H9 (cell line): ENCODE results near the gene ZCCHC7. TPM values are rescaled to one million over a fixed set of nuclear protein-coding genes. Genes with fewer than 3 reads are reported as not detected.

ENCODE experiments used
- DNase-seq: peaks from one replicate; pipeline ENCODE4 v3.0.0-alpha.2; 2017
- H2AFZ ChIP-seq: one replicate; pipeline ENCODE4 v1.6.1; 2013; ENCODE audit warnings: mild to moderate bottlenecking, low read length, control low read depth, moderate library complexity
- H2AK5ac ChIP-seq: 2 replicates; pipeline ENCODE4 v1.6.1; 2013; ENCODE audit warnings: low read length, control low read depth, mixed read lengths; ENCODE audit not compliant: insufficient read length
- H2BK120ac ChIP-seq: one replicate; pipeline ENCODE4 v1.6.1; 2013; ENCODE audit warnings: low read depth, mild to moderate bottlenecking, low read length, control low read depth, inconsistent platforms; ENCODE audit not compliant: poor library complexity, severe bottlenecking
- H2BK12ac ChIP-seq: 2 replicates; pipeline ENCODE4 v1.6.1; 2013; ENCODE audit warnings: low read length, control low read depth, mixed read lengths, low read depth; ENCODE audit not compliant: insufficient read length
- H2BK15ac ChIP-seq: 2 replicates; pipeline ENCODE4 v1.6.1; 2013; ENCODE audit warnings: low read depth, low read length, control low read depth
- H2BK20ac ChIP-seq: one replicate; pipeline ENCODE4 v1.6.1; 2013; ENCODE audit warnings: low read depth, mild to moderate bottlenecking, low read length, control low read depth, inconsistent platforms; ENCODE audit not compliant: poor library complexity, severe bottlenecking
- H2BK5ac ChIP-seq: 2 replicates; pipeline ENCODE4 v1.6.1; 2013; ENCODE audit warnings: low read length, control low read depth, mixed read lengths; ENCODE audit not compliant: insufficient read length
- H3K14ac ChIP-seq: 2 replicates; pipeline ENCODE4 v1.6.1; 2013; ENCODE audit warnings: low read length, control low read depth; ENCODE audit not compliant: insufficient read depth
- H3K18ac ChIP-seq: 2 replicates; pipeline ENCODE4 v1.6.1; 2013; ENCODE audit warnings: low read depth, mild to moderate bottlenecking, mixed read lengths, low read length, control low read depth; ENCODE audit not compliant: insufficient read length
- H3K23ac ChIP-seq: 2 replicates; pipeline ENCODE4 v1.6.1; 2013; ENCODE audit warnings: low read length, control low read depth, mixed read lengths, low read depth; ENCODE audit not compliant: insufficient read length
- H3K23me2 ChIP-seq: 2 replicates; pipeline ENCODE4 v1.6.1; 2013; ENCODE audit warnings: low read depth, mild to moderate bottlenecking, mixed read lengths, low read length, control low read depth; ENCODE audit not compliant: insufficient read length, poor library complexity, severe bottlenecking
- H3K27ac ChIP-seq: 2 replicates; pipeline ENCODE4 v1.5.1; 2013; ENCODE audit warnings: low read length, control low read depth, mixed read lengths, low read depth; ENCODE audit not compliant: insufficient read length
- H3K27me3 ChIP-seq: 2 replicates; pipeline ENCODE4 v1.6.1; 2013; ENCODE audit warnings: low read length, control low read depth, inconsistent platforms; ENCODE audit not compliant: insufficient read depth
- H3K4ac ChIP-seq: 2 replicates; pipeline ENCODE4 v1.6.1; 2013; ENCODE audit warnings: low read depth, mild to moderate bottlenecking, control low read depth, inconsistent platforms, low read length, moderate library complexity
- H3K4me1 ChIP-seq: 2 replicates; pipeline ENCODE4 v1.6.1; 2013; ENCODE audit warnings: low read length, control low read depth, inconsistent platforms; ENCODE audit not compliant: insufficient read depth
- H3K4me2 ChIP-seq: 2 replicates; pipeline ENCODE4 v1.6.1; 2013; ENCODE audit warnings: low read length, control low read depth, mixed read lengths; ENCODE audit not compliant: insufficient read length, insufficient read depth
- H3K56ac ChIP-seq: 2 replicates; pipeline ENCODE4 v1.6.1; 2013; ENCODE audit warnings: low read depth, mild to moderate bottlenecking, mixed read lengths, low read length, control low read depth; ENCODE audit not compliant: insufficient read length
- H3K79me1 ChIP-seq: 2 replicates; pipeline ENCODE4 v1.6.1; 2013; ENCODE audit warnings: low read depth, mild to moderate bottlenecking, moderate library complexity, low read length, control low read depth, inconsistent platforms; ENCODE audit not compliant: insufficient read depth, poor library complexity, severe bottlenecking
- H3K79me2 ChIP-seq: 2 replicates; pipeline ENCODE4 v1.6.1; 2013; ENCODE audit warnings: low read length, control low read depth, inconsistent platforms; ENCODE audit not compliant: insufficient read depth
- H3K9ac ChIP-seq: 2 replicates; pipeline ENCODE4 v1.6.1; 2013; ENCODE audit warnings: low read length, control low read depth, mixed read lengths; ENCODE audit not compliant: insufficient read length; ENCODE audit errors: extremely low read depth
- H3K9me3 ChIP-seq: one replicate; pipeline ENCODE4 v1.6.1; 2013; ENCODE audit warnings: low read depth, low read length, inconsistent platforms; ENCODE audit not compliant: control insufficient read depth
- H3T11ph ChIP-seq: one replicate; pipeline ENCODE4 v1.6.1; 2013; ENCODE audit warnings: mild to moderate bottlenecking, low read length, control low read depth, inconsistent platforms
- H4K20me1 ChIP-seq: one replicate; pipeline ENCODE4 v1.6.1; 2013; ENCODE audit not compliant: control insufficient read depth, insufficient read length, insufficient read depth
- H4K5ac ChIP-seq: 2 replicates; pipeline ENCODE4 v1.6.1; 2013; ENCODE audit warnings: low read depth, mild to moderate bottlenecking, mixed read lengths, low read length, control low read depth; ENCODE audit not compliant: insufficient read length
- H4K8ac ChIP-seq: replicated peaks from 2 replicates; pipeline ENCODE4 v1.6.1; 2013; ENCODE audit warnings: low read length, control low read depth, mixed read lengths, low read depth; ENCODE audit not compliant: insufficient read length
- H4K91ac ChIP-seq: 2 replicates; pipeline ENCODE4 v1.6.1; 2013; ENCODE audit warnings: low read depth, mild to moderate bottlenecking, moderate library complexity, mixed read lengths, low read length, control low read depth; ENCODE audit not compliant: insufficient read length
- H3K27ac Mint-ChIP-seq, 3 experiments: 2 replicates in 2 of 3; 3 replicates in 1 of 3; pipeline ENCODE4 v1.8.0; 2020 to 2021; ENCODE audit warnings: mixed read lengths in 3 of 3, mild to moderate bottlenecking in 1 of 3, moderate library complexity in 1 of 3
- H3K27me3 Mint-ChIP-seq: 2 replicates; pipeline ENCODE4 v1.8.0; 2021; ENCODE audit warnings: low read depth, mild to moderate bottlenecking, moderate library complexity, mixed read lengths
- H3K36me3 Mint-ChIP-seq, 3 experiments: 2 replicates in 2 of 3; 3 replicates in 1 of 3; pipeline ENCODE4 v1.8.0; 2020 to 2021; ENCODE audit warnings: low read depth in 3 of 3, mixed read lengths in 3 of 3; ENCODE audit not compliant: insufficient read depth in 1 of 3
- H3K4me1 Mint-ChIP-seq, 2 experiments: 2 replicates each; pipeline ENCODE4 v1.8.0; 2020; ENCODE audit warnings: mixed read lengths in 2 of 2
- H3K4me3 Mint-ChIP-seq, 2 experiments: 2 replicates in 1 of 2; 3 replicates in 1 of 2; pipeline ENCODE4 v1.8.0; 2020 to 2021; ENCODE audit warnings: mild to moderate bottlenecking in 2 of 2, mixed read lengths in 2 of 2, moderate library complexity in 1 of 2
- H3K9me3 Mint-ChIP-seq, 2 experiments: 2 replicates in 1 of 2; 3 replicates in 1 of 2; pipeline ENCODE4 v1.8.0; 2020; ENCODE audit warnings: mild to moderate bottlenecking in 2 of 2, mixed read lengths in 2 of 2, moderate library complexity in 1 of 2
- CTCF ChIP-seq: fragments of 200-600 bp; sonication (generic); conservative IDR thresholded peaks from 3 replicates; pipeline ENCODE4 v1.8.0; 2021; ENCODE audit warnings: antibody characterized with exemption, mild to moderate bottlenecking
- WGBS: extraction: QIAGEN DNeasy Blood & Tissue Kit; methylation state at CpG from one replicate; pipeline ENCODE4 v1.1.7; 2013; ENCODE audit warnings: missing lambda C conversion rate, low lambda C conversion rate, mixed read lengths; ENCODE audit not compliant: insufficient read length; ENCODE audit errors: extremely low coverage; 5-methylcytosine and 5-hydroxymethylcytosine counted together
- total RNA-seq: library from RNA; stranded (reverse); gene quantifications from 2 replicates; pipeline ENCODE4 v1.2.1, GENCODE V29; 2021

Gene ZCCHC7
- total RNA-seq, 1 experiment from 2014 or later: 20.3 TPM

- no peak overlapping the region for H4K8ac ChIP-seq
- H3K79me2 ChIP-seq: no peaks in the 10 kb centered on the region
- H4K5ac ChIP-seq: no peak overlapping the region
- no peaks in the 10 kb centered on the region for H3K9me3 ChIP-seq
- no peak overlapping the region for H2AFZ ChIP-seq
- H3K23ac ChIP-seq: no peak overlapping the region
- no peak overlapping the region for H3K27ac Mint-ChIP-seq
- no peak for TF ChIP-seq CTCF
- no peak overlapping the region for H3K14ac ChIP-seq
- no peak overlapping the region for H2AK5ac ChIP-seq
- H2BK5ac ChIP-seq: no peak overlapping the region
- no peak overlapping the region for H2BK120ac ChIP-seq
- H3K4ac ChIP-seq: no peak overlapping the region
- no peak overlapping the region for H2BK12ac ChIP-seq
- H3K79me1 ChIP-seq: no peaks in the 10 kb centered on the region
- no peaks in the 10 kb centered on the region for H3K27me3 Mint-ChIP-seq
- no CpG with 5 or more reads among the region's 2 CpGs for WGBS
- H3K23me2 ChIP-seq: no peaks in the 10 kb centered on the region
- no peak overlapping the region for H3K56ac ChIP-seq
- no peak overlapping the region for H3T11ph ChIP-seq
- no peak overlapping the region for H4K91ac ChIP-seq
- peaks cover 0 to 6% (median 3%) of the 10 kb centered on the region in 3 experiments; a peak in 4 of 7 replicates for H3K36me3 Mint-ChIP-seq
- no peak overlapping the region for H3K27ac ChIP-seq
- no peak overlapping the region for H3K9ac ChIP-seq
- no peaks in the 10 kb centered on the region for H3K4me1 ChIP-seq
- no peaks in the 10 kb centered on the region for H3K27me3 ChIP-seq
- H3K18ac ChIP-seq: no peak overlapping the region
- DNase-seq: no peak
- H4K20me1 ChIP-seq: no peaks in the 10 kb centered on the region
- no peaks in the 10 kb centered on the region for H3K9me3 Mint-ChIP-seq
- H3K4me1 Mint-ChIP-seq: no peaks in the 10 kb centered on the region
- H2BK15ac ChIP-seq: no peak overlapping the region
- H3K4me2 ChIP-seq: no peak overlapping the region
- H2BK20ac ChIP-seq: no peak overlapping the region
- no peak overlapping the region for H3K4me3 Mint-ChIP-seq
Observed at GRCh38 chr9:37353791-37354190, 233.4 kb downstream of the ZCCHC7 start.
